H9 (cell line): ENCODE data around the gene RNF183. TPM values are rescaled to one million over a fixed set of nuclear protein-coding genes. Genes with fewer than 3 reads are reported as not detected.

Experiments
- DNase-seq: peaks from one replicate; pipeline ENCODE4 v3.0.0-alpha.2; 2017
- H2AFZ ChIP-seq: one replicate; pipeline ENCODE4 v1.6.1; 2013; ENCODE audit warnings: mild to moderate bottlenecking, low read length, control low read depth, moderate library complexity
- H2AK5ac ChIP-seq: 2 replicates; pipeline ENCODE4 v1.6.1; 2013; ENCODE audit warnings: low read length, control low read depth, mixed read lengths; ENCODE audit not compliant: insufficient read length
- H2BK120ac ChIP-seq: one replicate; pipeline ENCODE4 v1.6.1; 2013; ENCODE audit warnings: low read depth, mild to moderate bottlenecking, low read length, control low read depth, inconsistent platforms; ENCODE audit not compliant: poor library complexity, severe bottlenecking
- H2BK12ac ChIP-seq: 2 replicates; pipeline ENCODE4 v1.6.1; 2013; ENCODE audit warnings: low read length, control low read depth, mixed read lengths, low read depth; ENCODE audit not compliant: insufficient read length
- H2BK15ac ChIP-seq: 2 replicates; pipeline ENCODE4 v1.6.1; 2013; ENCODE audit warnings: low read depth, low read length, control low read depth
- H2BK20ac ChIP-seq: one replicate; pipeline ENCODE4 v1.6.1; 2013; ENCODE audit warnings: low read depth, mild to moderate bottlenecking, low read length, control low read depth, inconsistent platforms; ENCODE audit not compliant: poor library complexity, severe bottlenecking
- H2BK5ac ChIP-seq: 2 replicates; pipeline ENCODE4 v1.6.1; 2013; ENCODE audit warnings: low read length, control low read depth, mixed read lengths; ENCODE audit not compliant: insufficient read length
- H3K14ac ChIP-seq: 2 replicates; pipeline ENCODE4 v1.6.1; 2013; ENCODE audit warnings: low read length, control low read depth; ENCODE audit not compliant: insufficient read depth
- H3K18ac ChIP-seq: 2 replicates; pipeline ENCODE4 v1.6.1; 2013; ENCODE audit warnings: low read depth, mild to moderate bottlenecking, mixed read lengths, low read length, control low read depth; ENCODE audit not compliant: insufficient read length
- H3K23ac ChIP-seq: 2 replicates; pipeline ENCODE4 v1.6.1; 2013; ENCODE audit warnings: low read length, control low read depth, mixed read lengths, low read depth; ENCODE audit not compliant: insufficient read length
- H3K23me2 ChIP-seq: 2 replicates; pipeline ENCODE4 v1.6.1; 2013; ENCODE audit warnings: low read depth, mild to moderate bottlenecking, mixed read lengths, low read length, control low read depth; ENCODE audit not compliant: insufficient read length, poor library complexity, severe bottlenecking
- H3K27ac ChIP-seq: 2 replicates; pipeline ENCODE4 v1.5.1; 2013; ENCODE audit warnings: low read length, control low read depth, mixed read lengths, low read depth; ENCODE audit not compliant: insufficient read length
- H3K27me3 ChIP-seq: 2 replicates; pipeline ENCODE4 v1.6.1; 2013; ENCODE audit warnings: low read length, control low read depth, inconsistent platforms; ENCODE audit not compliant: insufficient read depth
- H3K4ac ChIP-seq: 2 replicates; pipeline ENCODE4 v1.6.1; 2013; ENCODE audit warnings: low read depth, mild to moderate bottlenecking, control low read depth, inconsistent platforms, low read length, moderate library complexity
- H3K4me1 ChIP-seq: 2 replicates; pipeline ENCODE4 v1.6.1; 2013; ENCODE audit warnings: low read length, control low read depth, inconsistent platforms; ENCODE audit not compliant: insufficient read depth
- H3K4me2 ChIP-seq: 2 replicates; pipeline ENCODE4 v1.6.1; 2013; ENCODE audit warnings: low read length, control low read depth, mixed read lengths; ENCODE audit not compliant: insufficient read length, insufficient read depth
- H3K56ac ChIP-seq: 2 replicates; pipeline ENCODE4 v1.6.1; 2013; ENCODE audit warnings: low read depth, mild to moderate bottlenecking, mixed read lengths, low read length, control low read depth; ENCODE audit not compliant: insufficient read length
- H3K79me1 ChIP-seq: 2 replicates; pipeline ENCODE4 v1.6.1; 2013; ENCODE audit warnings: low read depth, mild to moderate bottlenecking, moderate library complexity, low read length, control low read depth, inconsistent platforms; ENCODE audit not compliant: insufficient read depth, poor library complexity, severe bottlenecking
- H3K79me2 ChIP-seq: 2 replicates; pipeline ENCODE4 v1.6.1; 2013; ENCODE audit warnings: low read length, control low read depth, inconsistent platforms; ENCODE audit not compliant: insufficient read depth
- H3K9ac ChIP-seq: 2 replicates; pipeline ENCODE4 v1.6.1; 2013; ENCODE audit warnings: low read length, control low read depth, mixed read lengths; ENCODE audit not compliant: insufficient read length; ENCODE audit errors: extremely low read depth
- H3K9me3 ChIP-seq: one replicate; pipeline ENCODE4 v1.6.1; 2013; ENCODE audit warnings: low read depth, low read length, inconsistent platforms; ENCODE audit not compliant: control insufficient read depth
- H3T11ph ChIP-seq: one replicate; pipeline ENCODE4 v1.6.1; 2013; ENCODE audit warnings: mild to moderate bottlenecking, low read length, control low read depth, inconsistent platforms
- H4K20me1 ChIP-seq: one replicate; pipeline ENCODE4 v1.6.1; 2013; ENCODE audit not compliant: control insufficient read depth, insufficient read length, insufficient read depth
- H4K5ac ChIP-seq: 2 replicates; pipeline ENCODE4 v1.6.1; 2013; ENCODE audit warnings: low read depth, mild to moderate bottlenecking, mixed read lengths, low read length, control low read depth; ENCODE audit not compliant: insufficient read length
- H4K8ac ChIP-seq: replicated peaks from 2 replicates; pipeline ENCODE4 v1.6.1; 2013; ENCODE audit warnings: low read length, control low read depth, mixed read lengths, low read depth; ENCODE audit not compliant: insufficient read length
- H4K91ac ChIP-seq: 2 replicates; pipeline ENCODE4 v1.6.1; 2013; ENCODE audit warnings: low read depth, mild to moderate bottlenecking, moderate library complexity, mixed read lengths, low read length, control low read depth; ENCODE audit not compliant: insufficient read length
- H3K27ac Mint-ChIP-seq, 3 experiments: 2 replicates in 2 of 3; 3 replicates in 1 of 3; pipeline ENCODE4 v1.8.0; 2020 to 2021; ENCODE audit warnings: mixed read lengths in 3 of 3, mild to moderate bottlenecking in 1 of 3, moderate library complexity in 1 of 3
- H3K27me3 Mint-ChIP-seq: 2 replicates; pipeline ENCODE4 v1.8.0; 2021; ENCODE audit warnings: low read depth, mild to moderate bottlenecking, moderate library complexity, mixed read lengths
- H3K36me3 Mint-ChIP-seq, 3 experiments: 2 replicates in 2 of 3; 3 replicates in 1 of 3; pipeline ENCODE4 v1.8.0; 2020 to 2021; ENCODE audit warnings: low read depth in 3 of 3, mixed read lengths in 3 of 3; ENCODE audit not compliant: insufficient read depth in 1 of 3
- H3K4me1 Mint-ChIP-seq, 2 experiments: 2 replicates each; pipeline ENCODE4 v1.8.0; 2020; ENCODE audit warnings: mixed read lengths in 2 of 2
- H3K4me3 Mint-ChIP-seq, 2 experiments: 2 replicates in 1 of 2; 3 replicates in 1 of 2; pipeline ENCODE4 v1.8.0; 2020 to 2021; ENCODE audit warnings: mild to moderate bottlenecking in 2 of 2, mixed read lengths in 2 of 2, moderate library complexity in 1 of 2
- H3K9me3 Mint-ChIP-seq, 2 experiments: 2 replicates in 1 of 2; 3 replicates in 1 of 2; pipeline ENCODE4 v1.8.0; 2020; ENCODE audit warnings: mild to moderate bottlenecking in 2 of 2, mixed read lengths in 2 of 2, moderate library complexity in 1 of 2
- CTCF ChIP-seq: fragments of 200-600 bp; sonication (generic); conservative IDR thresholded peaks from 3 replicates; pipeline ENCODE4 v1.8.0; 2021; ENCODE audit warnings: antibody characterized with exemption, mild to moderate bottlenecking
- WGBS: extraction: QIAGEN DNeasy Blood & Tissue Kit; methylation state at CpG from one replicate; pipeline ENCODE4 v1.1.7; 2013; ENCODE audit warnings: missing lambda C conversion rate, low lambda C conversion rate, mixed read lengths; ENCODE audit not compliant: insufficient read length; ENCODE audit errors: extremely low coverage; 5-methylcytosine and 5-hydroxymethylcytosine counted together
- total RNA-seq: library from RNA; stranded (reverse); gene quantifications from 2 replicates; pipeline ENCODE4 v1.2.1, GENCODE V29; 2021

The RNF183 gene
- total RNA-seq, 1 experiment from 2014 or later: 0.33 TPM

GRCh38 chr9:113293285-113293878 is 9.8 kb downstream of the RNF183 start:
- DNase-seq: no peak
- no peak for TF ChIP-seq CTCF
- H2BK12ac ChIP-seq: no peak overlapping the region

More at GRCh38 chr9:113293285-113293878, 9.8 kb downstream of the RNF183 start:
- H3K9ac ChIP-seq: no peak overlapping the region
- H4K20me1 ChIP-seq: no peaks in the 10 kb centered on the region
- no peak overlapping the region for H3K56ac ChIP-seq
- no peak overlapping the region for H3K4me2 ChIP-seq
- H2AFZ ChIP-seq: no peak overlapping the region
- no peak overlapping the region for H4K5ac ChIP-seq
- no CpG with 5 or more reads among the region's 7 CpGs for WGBS
- no peak overlapping the region for H3T11ph ChIP-seq
- no peak overlapping the region for H2BK120ac ChIP-seq
- no peaks in the 10 kb centered on the region for H3K4me1 ChIP-seq
- Mint-ChIP-seq H3K27ac (no peak overlapping the region), H3K9me3 (no peaks in the 10 kb centered on the region), H3K4me1 (no peaks in the 10 kb centered on the region), H3K4me3 (no peak overlapping the region), H3K36me3 (peaks cover 18 to 51% (median 45%) of the 10 kb centered on the region in 3 experiments; a peak in 6 of 7 replicates), H3K27me3 (no peaks in the 10 kb centered on the region; the same call in 1 of the 2 replicates)
- no peak overlapping the region for H3K23ac ChIP-seq
- H2BK15ac ChIP-seq: no peak overlapping the region
- no peaks in the 10 kb centered on the region for H3K79me2 ChIP-seq
- no peaks in the 10 kb centered on the region for H3K79me1 ChIP-seq
- H3K27me3 ChIP-seq: no peaks in the 10 kb centered on the region
- H2AK5ac ChIP-seq: no peak overlapping the region
- no peak overlapping the region for H3K4ac ChIP-seq
- no peak overlapping the region for H3K14ac ChIP-seq
- H2BK5ac ChIP-seq: no peak overlapping the region
- H4K91ac ChIP-seq: no peak overlapping the region
- no peak overlapping the region for H4K8ac ChIP-seq
- H3K18ac ChIP-seq: no peak overlapping the region
- H2BK20ac ChIP-seq: no peak overlapping the region
- H3K9me3 ChIP-seq: no peaks in the 10 kb centered on the region
- H3K23me2 ChIP-seq: no peaks in the 10 kb centered on the region
- no peak overlapping the region for H3K27ac ChIP-seq
